ENCODE data around the gene HCN4.

HCN4 gene

GRCh38 chr15:73334086-73334485, 34.7 kb downstream of the HCN4 start:
- Histone ChIP-seq H3K9me3 (ENCODE audit: insufficient read depth, low read depth, low read length) (no peaks in the 10 kb centered on the region), H3K79me2 (ENCODE audit: insufficient read depth, low read length) (no peaks in the 10 kb centered on the region), H4K20me1 (ENCODE audit: insufficient read depth, low read length, poor library complexity, severe bottlenecking) (no peaks in the 10 kb centered on the region), H3K9ac (ENCODE audit: low read depth, low read length, poor library complexity, severe bottlenecking) (no peak overlapping the region), H3K4me2 (ENCODE audit: low read depth, low read length, poor library complexity, severe bottlenecking) (no peak overlapping the region), H2AFZ (ENCODE audit: low read length) (no peak overlapping the region), H3K4me3 (ENCODE audit: low read length, poor library complexity, severe bottlenecking) (no peak overlapping the region), H3K9me2 (replicated peaks; ENCODE audit: low read depth, low read length) (no peaks in the 10 kb centered on the region), H3F3A (ENCODE audit: low read depth) (no peaks in the 10 kb centered on the region), H3K36me3 (ENCODE audit: insufficient read depth, low read length) (no peaks in the 10 kb centered on the region), H3K27me3 (ENCODE audit: insufficient read depth, low read length, poor library complexity, severe bottlenecking) (no peaks in the 10 kb centered on the region), H3K4me1 (ENCODE audit: insufficient read depth, low read length, poor library complexity, severe bottlenecking) (no peaks in the 10 kb centered on the region)
- TF ChIP-seq EZH2phosphoT487 (IDR thresholded peaks at IDR 0.05; ENCODE audit: borderline replicate concordance) (no peak), CTCF (conservative IDR thresholded peaks at IDR 0.05; ENCODE audit: low read length) (no peak)

- Histone ChIP-seq H3K9me3 (ENCODE audit: insufficient read depth, low read depth, low read length) (no peaks in the 10 kb centered on the region), H3K27me3 (ENCODE audit: insufficient read depth, low read length, poor library complexity, severe bottlenecking) (no peaks in the 10 kb centered on the region), H3K9ac (ENCODE audit: low read depth, low read length, poor library complexity, severe bottlenecking) (no peak overlapping the region), H3K4me2 (ENCODE audit: low read depth, low read length, poor library complexity, severe bottlenecking) (no peak overlapping the region), H3K4me1 (ENCODE audit: insufficient read depth, low read length, poor library complexity, severe bottlenecking) (no peaks in the 10 kb centered on the region), H3K9me2 (replicated peaks; ENCODE audit: low read depth, low read length) (no peaks in the 10 kb centered on the region), H3F3A (ENCODE audit: low read depth) (no peaks in the 10 kb centered on the region), H3K36me3 (ENCODE audit: insufficient read depth, low read length) (no peaks in the 10 kb centered on the region), H3K4me3 (ENCODE audit: low read length, poor library complexity, severe bottlenecking) (no peak overlapping the region), H4K20me1 (ENCODE audit: insufficient read depth, low read length, poor library complexity, severe bottlenecking) (no peaks in the 10 kb centered on the region), H3K79me2 (ENCODE audit: insufficient read depth, low read length) (no peaks in the 10 kb centered on the region), H2AFZ (ENCODE audit: low read length) (no peak overlapping the region)
- TF ChIP-seq EZH2phosphoT487 (IDR thresholded peaks at IDR 0.05; ENCODE audit: borderline replicate concordance) (no peak), CTCF (conservative IDR thresholded peaks at IDR 0.05; ENCODE audit: low read length) (no peak)
These were observed 35.8 kb downstream of the HCN4 start for GRCh38 chr15:73333001-73333400.

GRCh38 chr15:73331991-73332925, 36.5 kb downstream of the HCN4 start:
- H2AFZ ChIP-seq (ENCODE audit: low read length), result no peak overlapping the region
- no peak overlapping the region for H3K4me2 ChIP-seq (ENCODE audit: low read depth, low read length, poor library complexity, severe bottlenecking)
- no peaks in the 10 kb centered on the region for H3K27me3 ChIP-seq (ENCODE audit: insufficient read depth, low read length, poor library complexity, severe bottlenecking)
- H3F3A ChIP-seq (ENCODE audit: low read depth), result no peaks in the 10 kb centered on the region
- no peak for TF ChIP-seq EZH2phosphoT487 (IDR thresholded peaks at IDR 0.05; ENCODE audit: borderline replicate concordance)
- TF ChIP-seq CTCF (conservative IDR thresholded peaks at IDR 0.05; ENCODE audit: low read length), result no peak
- no peak overlapping the region for H3K4me3 ChIP-seq (ENCODE audit: low read length, poor library complexity, severe bottlenecking)
- no peaks in the 10 kb centered on the region for H3K4me1 ChIP-seq (ENCODE audit: insufficient read depth, low read length, poor library complexity, severe bottlenecking)
- H3K79me2 ChIP-seq (ENCODE audit: insufficient read depth, low read length), result no peaks in the 10 kb centered on the region
- no peaks in the 10 kb centered on the region for H3K9me3 ChIP-seq (ENCODE audit: insufficient read depth, low read depth, low read length)
- H4K20me1 ChIP-seq (ENCODE audit: insufficient read depth, low read length, poor library complexity, severe bottlenecking), result no peaks in the 10 kb centered on the region
- H3K36me3 ChIP-seq (ENCODE audit: insufficient read depth, low read length), result no peaks in the 10 kb centered on the region
- H3K9me2 ChIP-seq (replicated peaks; ENCODE audit: low read depth, low read length), result no peaks in the 10 kb centered on the region
- H3K9ac ChIP-seq (ENCODE audit: low read depth, low read length, poor library complexity, severe bottlenecking), result no peak overlapping the region

Measured in Loucy (cell line).